H1 (cell line): Measurements from ENCODE around the gene ACTG1. TPM values are rescaled to one million over a fixed set of nuclear protein-coding genes. Genes with fewer than 3 reads are reported as not detected.

Experiments
- CTCF ChIA-PET: fragments of 300-600 bp; sonication (Branson Sonifier 250); formaldehyde crosslinking; loops from one replicate; lab custom pipeline; 2021; ENCODE audit not compliant: partially characterized antibody; lab: Charles Lee
- POLR2A ChIA-PET: fragments of 300-600 bp; sonication (Branson Sonifier 250); formaldehyde crosslinking; loops from one replicate; lab custom pipeline; 2021; ENCODE audit warnings: inconsistent platforms; ENCODE audit not compliant: partially characterized antibody; lab: Charles Lee
- DNase-seq, 2 experiments: peaks; one replicate each; pipeline versions ENCODE4 v3.0.0 to v3.0.0-alpha.2; 2010 to 2022; ENCODE audit warnings: low spot score in 2 of 2, low read depth in 1 of 2, mixed read lengths in 1 of 2
- FAIRE-seq: peaks from 2 replicates; lab custom pipeline; 2011; peaks lifted over from hg19 to GRCh38; lab: Jason Lieb, UNC
- H2AFZ ChIP-seq: 2 replicates; pipeline ENCODE4 v1.8.1; 2012; ENCODE audit warnings: low read length, inconsistent platforms
- H2AK5ac ChIP-seq: 2 replicates; pipeline ENCODE4 v1.6.1; 2013; ENCODE audit warnings: low read depth, low read length
- H2BK120ac ChIP-seq: replicated peaks from 2 replicates; pipeline ENCODE3; 2013; ENCODE audit warnings: low read depth, low read length, inconsistent platforms
- H2BK12ac ChIP-seq: 2 replicates; pipeline ENCODE4 v1.6.1; 2013; ENCODE audit warnings: low read depth, low read length
- H2BK15ac ChIP-seq: 2 replicates; pipeline ENCODE4 v1.6.1; 2013; ENCODE audit warnings: low read length
- H2BK20ac ChIP-seq: 2 replicates; pipeline ENCODE4 v1.6.1; 2013; ENCODE audit warnings: low read length
- H2BK5ac ChIP-seq: 2 replicates; pipeline ENCODE4 v1.6.1; 2013; ENCODE audit warnings: low read depth, low read length
- H3K14ac ChIP-seq: 2 replicates; pipeline ENCODE4 v1.6.1; 2013; ENCODE audit warnings: inconsistent platforms; ENCODE audit not compliant: insufficient read length
- H3K18ac ChIP-seq: 2 replicates; pipeline ENCODE4 v1.6.1; 2013; ENCODE audit warnings: low read length; ENCODE audit errors: extremely low read depth
- H3K23ac ChIP-seq: 2 replicates; pipeline ENCODE4 v1.6.1; 2013; ENCODE audit warnings: inconsistent platforms; ENCODE audit not compliant: insufficient read length
- H3K23me2 ChIP-seq: 2 replicates; pipeline ENCODE4 v1.6.1; 2013; ENCODE audit warnings: low read depth, low read length
- H3K27ac ChIP-seq: 2 replicates; pipeline ENCODE4 v1.6.1; 2011; ENCODE audit warnings: low read depth, low read length, inconsistent platforms
- H3K27me3 ChIP-seq, 4 experiments: replicated peaks in 1 of 4; 1 replicate in 1 of 4; 2 replicates in 3 of 4; pipeline versions ENCODE4 v1.6.1 to v1.8.1; 2011 to 2013; ENCODE audit warnings: low read length in 3 of 4, mild to moderate bottlenecking in 3 of 4, inconsistent platforms in 2 of 4, mixed read lengths in 2 of 4, moderate library complexity in 1 of 4; ENCODE audit not compliant: control insufficient read depth in 3 of 4, insufficient read depth in 3 of 4; ENCODE audit errors: extremely low read depth in 1 of 4
- H3K36me3 ChIP-seq, 4 experiments: 2 replicates each; pipeline versions ENCODE4 v1.6.1 to v1.8.1; 2011 to 2013; ENCODE audit warnings: mild to moderate bottlenecking in 4 of 4, low read length in 3 of 4, moderate library complexity in 2 of 4, control low read depth in 1 of 4, inconsistent platforms in 1 of 4; ENCODE audit not compliant: insufficient read depth in 4 of 4, control insufficient read depth in 2 of 4
- H3K4ac ChIP-seq: replicated peaks from 2 replicates; pipeline ENCODE3; 2013; ENCODE audit warnings: low read length, low read depth, mixed read lengths, inconsistent platforms; ENCODE audit not compliant: insufficient read length
- H3K4me1 ChIP-seq, 4 experiments: replicated peaks in 1 of 4; 1 replicate in 1 of 4; 2 replicates in 3 of 4; pipeline versions ENCODE4 v1.6.1 to v1.8.1; 2011 to 2013; ENCODE audit warnings: low read length in 3 of 4, inconsistent platforms in 2 of 4, mixed read lengths in 1 of 4; ENCODE audit not compliant: insufficient read depth in 4 of 4, control insufficient read depth in 3 of 4
- H3K4me2 ChIP-seq, 2 experiments: 2 replicates each; pipeline versions ENCODE4 v1.6.1 to v1.8.1; 2011 to 2013; ENCODE audit warnings: low read depth in 2 of 2, low read length in 2 of 2, control low read depth in 1 of 2, inconsistent platforms in 1 of 2, mild to moderate bottlenecking in 1 of 2; ENCODE audit not compliant: insufficient read depth in 1 of 2
- H3K4me3 ChIP-seq, 4 experiments: fragments of 200-600, 300-600 bp in 1 of 4; sonication (generic), shearing (Covaris generic), sonication (Bioruptor Twin) in 1 of 4; 2 replicates each; pipeline versions ENCODE4 v1.5.1 to v1.8.1; 2011 to 2016; ENCODE audit warnings: low read length in 4 of 4, low read depth in 3 of 4, control low read depth in 2 of 4, inconsistent platforms in 2 of 4, mild to moderate bottlenecking in 2 of 4, mixed read lengths in 1 of 4, moderate library complexity in 1 of 4; ENCODE audit not compliant: insufficient read depth in 2 of 4; ENCODE audit errors: extremely low read depth in 1 of 4
- H3K56ac ChIP-seq: replicated peaks from 2 replicates; pipeline ENCODE3; 2013; ENCODE audit warnings: low read depth, mild to moderate bottlenecking, mixed read lengths, low read length, inconsistent platforms; ENCODE audit not compliant: insufficient read length
- H3K79me1 ChIP-seq: 2 replicates; pipeline ENCODE4 v1.6.1; 2013; ENCODE audit warnings: low read depth, low read length, control low read depth
- H3K79me2 ChIP-seq, 2 experiments: 2 replicates each; pipeline versions ENCODE4 v1.6.1 to v1.8.1; 2012 to 2013; ENCODE audit warnings: low read length in 2 of 2, mild to moderate bottlenecking in 2 of 2, inconsistent platforms in 1 of 2; ENCODE audit not compliant: insufficient read depth in 2 of 2, control insufficient read depth in 1 of 2
- H3K9ac ChIP-seq, 4 experiments: replicated peaks in 1 of 4; 1 replicate in 1 of 4; 2 replicates in 3 of 4; pipeline versions ENCODE4 v1.6.1 to v1.8.1; 2011 to 2013; ENCODE audit warnings: low read depth in 3 of 4, low read length in 3 of 4, control low read depth in 2 of 4, mild to moderate bottlenecking in 2 of 4, moderate library complexity in 2 of 4, inconsistent platforms in 1 of 4; ENCODE audit errors: extremely low read depth in 1 of 4
- H3K9me3 ChIP-seq, 2 experiments: 2 replicates each; pipeline versions ENCODE4 v1.6.1 to v1.8.1; 2012 to 2013; ENCODE audit warnings: mild to moderate bottlenecking in 2 of 2, moderate library complexity in 2 of 2, control low read depth in 1 of 2, inconsistent platforms in 1 of 2, low read depth in 1 of 2, low read length in 1 of 2, mixed read lengths in 1 of 2; ENCODE audit not compliant: insufficient read depth in 2 of 2
- H4K20me1 ChIP-seq, 2 experiments: replicated peaks in 1 of 2; 2 replicates each; pipeline versions ENCODE3 to v1.8.1; 2011 to 2013; ENCODE audit warnings: inconsistent platforms in 2 of 2, low read length in 2 of 2, mild to moderate bottlenecking in 1 of 2; ENCODE audit not compliant: insufficient read depth in 2 of 2, control insufficient read depth in 1 of 2
- H4K5ac ChIP-seq: 2 replicates; pipeline ENCODE4 v1.6.1; 2013; ENCODE audit warnings: low read length, low read depth, mixed read lengths, inconsistent platforms; ENCODE audit not compliant: insufficient read length
- H4K8ac ChIP-seq: 2 replicates; pipeline ENCODE4 v1.8.0; 2013; ENCODE audit warnings: mild to moderate bottlenecking, moderate library complexity, low read length, inconsistent platforms; ENCODE audit not compliant: insufficient read depth; ENCODE audit errors: extremely low read depth
- H4K91ac ChIP-seq: replicated peaks from 2 replicates; pipeline ENCODE3; 2013; ENCODE audit warnings: low read length, mixed read lengths, inconsistent platforms; ENCODE audit not compliant: insufficient read length
- ASH2L ChIP-seq: fragments of 200-600, 300-600 bp; sonication (generic); IDR thresholded peaks from one replicate; pipeline ENCODE4 v1.7.1; 2017; ENCODE audit warnings: low read length
- NRF1 ChIP-seq: IDR thresholded peaks from 2 replicates; pipeline ENCODE4 v1.6.1; 2011; ENCODE audit warnings: mild to moderate bottlenecking, low read depth, low read length, improper control_type of control experiment
- PHF8 ChIP-seq: fragments of 200-600 bp; sonication (generic); conservative IDR thresholded peaks from 2 replicates; pipeline ENCODE4 v1.7.1; 2012; ENCODE audit warnings: low read depth, mild to moderate bottlenecking, inconsistent platforms, low read length, moderate library complexity
- WGBS, 2 experiments: shearing (Covaris generic) in 1 of 2; methylation state at CpG; one replicate each; pipeline versions ENCODE4 v1.1.6 to v1.1.7; 2013 to 2015; ENCODE audit warnings: low lambda C conversion rate in 2 of 2, mixed read lengths in 2 of 2, inconsistent platforms in 1 of 2, low coverage in 1 of 2, missing lambda C conversion rate in 1 of 2; ENCODE audit not compliant: insufficient replicate concordance in 2 of 2, insufficient coverage in 1 of 2, insufficient read length in 1 of 2; ENCODE audit errors: extremely low coverage in 1 of 2, missing lambda C conversion rate in 1 of 2; 5-methylcytosine and 5-hydroxymethylcytosine counted together
- polyA plus RNA-seq, 7 experiments: library from polyadenylated mRNA; depleted of rRNA in 3 of 7; stranded (reverse) in 5 of 7; unstranded in 2 of 7; fragments of >200 nt in 5 of 7; fragments of 200-250 nt in 2 of 7; gene quantifications; 1 replicate in 5 of 7; 2 replicates in 1 of 7; 4 replicates in 1 of 7; pipeline versions ENCODE4 v1.2.1 to v1.2.3, GENCODE V29; 2011 to 2013; ENCODE audit warnings: missing spikeins in 2 of 7, mixed read lengths in 2 of 7
- total RNA-seq: library from RNA; stranded (reverse); fragmentation: NEBNext Ultra II Directional; extraction: Animal tissue kit (Norgen Biotek cat#: 25700); gene quantifications from 2 replicates; pipeline ENCODE4 v1.2.1, GENCODE V29; 2021

The ACTG1 gene
- total and polyA plus RNA-seq, 2 of the 8 experiments (the other 6 are each of a cell fraction or from before 2014, with no cell fraction given), result 3,535 to 5,010 TPM

DNA sequence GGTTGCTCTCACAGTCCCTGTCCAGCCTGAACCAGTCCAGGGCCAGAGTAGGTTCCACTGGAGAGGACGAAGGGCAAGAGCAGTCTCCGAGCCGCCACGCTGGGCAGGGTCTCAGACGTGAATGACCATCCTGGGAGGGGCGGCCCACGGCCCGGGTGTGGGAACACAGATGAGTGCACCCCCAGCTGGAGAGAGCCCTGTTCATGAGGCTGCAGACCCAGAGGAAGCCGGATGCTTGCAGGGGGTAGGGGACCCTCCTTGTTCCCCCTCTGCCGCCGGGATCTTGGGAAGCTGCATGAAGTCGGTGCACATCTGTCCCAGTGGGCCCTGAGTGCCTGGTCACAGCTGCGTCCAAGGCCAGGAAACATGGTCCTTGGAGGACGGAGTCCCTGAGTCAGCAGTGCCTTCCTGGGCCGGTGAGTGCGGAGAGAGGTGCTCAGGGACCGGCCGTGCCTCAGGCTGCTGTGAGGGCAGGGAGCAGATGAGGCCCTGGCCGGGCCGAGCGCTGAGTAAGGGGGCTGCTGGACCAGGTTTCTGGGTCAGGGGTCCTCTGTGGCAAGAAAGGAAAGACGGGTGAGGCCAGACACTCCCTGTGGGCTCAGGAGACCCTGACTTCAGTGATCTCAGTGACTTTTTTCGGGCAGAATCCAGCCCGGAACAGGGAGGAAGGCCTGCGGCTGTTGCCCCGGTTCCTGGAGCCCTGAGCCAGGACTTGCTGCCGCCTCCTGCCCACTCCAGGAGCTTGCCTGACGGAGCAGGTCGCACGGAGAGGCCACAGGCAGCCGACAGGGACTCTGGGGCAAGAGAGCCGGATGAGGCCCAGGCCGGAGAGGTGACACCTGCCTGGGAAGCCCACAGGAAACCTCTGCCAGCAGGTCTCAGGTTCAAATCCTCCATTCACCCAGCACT lies 45.8 kb downstream of the ACTG1 start:
- Histone ChIP-seq H2BK15ac (peak overlapping the region; percentile 72; the same call in 1 of the 2 replicates), H3K79me2 (no peaks in the 10 kb centered on the region), H3K27ac (no peak overlapping the region), H3K56ac (no peak overlapping the region), H3K14ac (no peak overlapping the region), H3K36me3 (no peaks in the 10 kb centered on the region), H3K4ac (no peak overlapping the region), H4K91ac (no peak overlapping the region), H2BK120ac (no peak overlapping the region), H4K5ac (no peak overlapping the region), H3K23ac (no peak overlapping the region), H3K27me3 (no peaks in the 10 kb centered on the region; a peak in 1 of 7 replicates), H3K79me1 (no peaks in the 10 kb centered on the region), H2BK12ac (no peak overlapping the region), H3K4me1 (peaks cover 0 to 3% (median 0%) of the 10 kb centered on the region in 4 experiments; a peak in 2 of 7 replicates), H3K9ac (no peak overlapping the region)
- FAIRE-seq, result no peak
- POLR2A ChIA-PET, result no interaction called here
- 88% methylated on average over 30 of the region's 33 CpGs; no CpG with 5 or more reads in 1 of the 2 experiments for WGBS, 2 experiments
- TF ChIP-seq ASH2L, result no peak
- TF ChIP-seq NRF1, result no peak
- no peak for TF ChIP-seq PHF8
- TF ChIP-seq, all 59 proteins: peak for 0
- no peak overlapping the region for H2AFZ ChIP-seq
- no peak overlapping the region for H3K18ac ChIP-seq
- no peak overlapping the region for H3K4me2 ChIP-seq
- H2BK20ac ChIP-seq, result no peak overlapping the region
- H4K20me1 ChIP-seq, result no peaks in the 10 kb centered on the region
- DNase-seq, result no peak
- H3K9me3 ChIP-seq, result no peaks in the 10 kb centered on the region; a peak in 1 of 4 replicates
- CTCF ChIA-PET, result interaction anchor here (0.7 to 1.6 kb wide), 4 partner anchors 18 to 72 kb away, joined by 3 to 4 read pairs (median 3); no protein-coding TSS in a partner anchor
- H3K23me2 ChIP-seq, result no peaks in the 10 kb centered on the region
- no peak overlapping the region for H3K4me3 ChIP-seq
- 0 out of 2 replicates have a peak overlapping the region, but pooled peaks have one; percentile 19 for H2AK5ac ChIP-seq
- peak overlapping the region; percentile 84 for H4K8ac ChIP-seq
- H2BK5ac ChIP-seq, result no peak overlapping the region
